Glutamatergic neuron (in vitro differentiated cells): ENCODE results near the gene WDR33. TPM values are rescaled to one million over a fixed set of nuclear protein-coding genes. Genes with fewer than 3 reads are reported as not detected.
A peak's percentile ranks its signal among the peaks of the same experiment; 100 is the strongest.

Experiments used
- DNase-seq: peaks from one replicate; pipeline ENCODE4 v3.0.0; 2022
- H3K27ac Mint-ChIP-seq: one replicate; pipeline ENCODE4 v1.8.0; 2020; ENCODE audit warnings: mild to moderate bottlenecking, mixed read lengths, inconsistent platforms; ENCODE audit not compliant: unreplicated experiment
- H3K27me3 Mint-ChIP-seq: one replicate; pipeline ENCODE4 v1.8.0; 2020; ENCODE audit warnings: mild to moderate bottlenecking, moderate library complexity, mixed read lengths, inconsistent platforms; ENCODE audit not compliant: unreplicated experiment
- H3K36me3 Mint-ChIP-seq: one replicate; pipeline ENCODE4 v1.8.0; 2020; ENCODE audit warnings: mild to moderate bottlenecking, mixed read lengths, inconsistent platforms; ENCODE audit not compliant: unreplicated experiment
- H3K4me1 Mint-ChIP-seq: one replicate; pipeline ENCODE4 v1.8.0; 2020; ENCODE audit warnings: mild to moderate bottlenecking, low read depth, mixed read lengths, inconsistent platforms; ENCODE audit not compliant: unreplicated experiment
- H3K4me3 Mint-ChIP-seq: one replicate; pipeline ENCODE4 v1.8.0; 2020; ENCODE audit warnings: mild to moderate bottlenecking, mixed read lengths, inconsistent platforms; ENCODE audit not compliant: unreplicated experiment
- H3K9me3 Mint-ChIP-seq: one replicate; pipeline ENCODE4 v1.8.0; 2020; ENCODE audit warnings: mild to moderate bottlenecking, moderate library complexity, mixed read lengths, inconsistent platforms; ENCODE audit not compliant: unreplicated experiment
- CTCF ChIP-seq: fragments of 200-600 bp; sonication (generic); IDR thresholded peaks from one replicate; pipeline ENCODE4 v1.5.0; 2021; ENCODE audit not compliant: partially characterized antibody, unreplicated experiment
- total RNA-seq: library from RNA; stranded (reverse); fragmentation: NEBNext Ultra II Directional; extraction: Animal tissue kit (Norgen Biotek cat#: 25700); gene quantifications from one replicate; pipeline ENCODE4 v1.2.1, GENCODE V29; 2021; ENCODE audit not compliant: unreplicated experiment

The WDR33 gene
- total RNA-seq, 1 donor from 2014 or later = 54.5 TPM

DNA sequence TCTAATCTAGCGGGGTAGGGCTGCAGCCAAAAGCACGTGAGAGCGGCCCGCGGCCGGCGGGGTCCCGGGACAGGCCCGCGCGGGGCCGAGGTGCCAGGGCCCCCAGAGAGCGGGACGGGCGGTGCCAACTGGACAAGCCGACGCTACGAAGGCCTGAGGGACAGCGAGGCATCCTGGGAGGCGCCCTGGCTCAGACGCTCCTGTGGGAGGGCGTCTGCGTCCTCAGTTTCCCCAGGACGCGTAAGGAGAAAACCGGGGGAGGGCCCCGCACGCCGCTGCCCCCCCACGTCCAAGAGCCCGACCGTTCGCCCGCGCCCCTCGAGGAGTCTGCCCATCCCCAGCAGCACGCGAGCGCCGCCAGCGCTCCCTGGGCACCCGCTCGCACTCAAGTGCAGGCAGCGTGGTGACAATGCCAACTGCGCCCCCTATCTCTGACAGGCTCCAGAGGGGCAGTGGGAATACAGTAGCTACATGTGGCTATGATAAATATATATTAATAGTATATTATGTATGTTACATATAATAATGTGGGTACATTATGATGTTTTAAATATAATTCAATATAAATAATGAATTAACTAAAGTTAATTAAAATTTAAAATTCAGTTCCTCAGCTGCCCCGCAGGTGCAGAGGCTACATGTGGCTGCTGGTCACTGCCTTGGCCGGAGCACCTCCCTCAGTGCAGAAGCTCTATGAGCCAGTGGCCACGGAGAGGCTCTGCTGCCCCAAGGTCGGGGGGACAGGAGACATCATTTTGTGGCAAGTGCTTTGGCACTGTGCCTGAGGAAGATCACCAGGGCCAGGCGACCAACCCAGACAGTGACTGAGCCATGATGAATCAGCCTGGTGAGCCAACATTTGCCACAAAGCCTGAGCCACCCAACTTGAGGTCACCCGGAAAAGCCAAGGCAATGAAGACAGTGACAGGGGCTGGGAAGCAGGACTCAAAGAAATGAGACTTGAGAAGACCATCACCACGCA is 115.2 kb downstream of the WDR33 start:
- peaks cover 15% of the 10 kb centered on the region for H3K9me3 Mint-ChIP-seq
- H3K4me3 Mint-ChIP-seq = no peak overlapping the region
- peak; percentile 54 for DNase-seq
- H3K27ac Mint-ChIP-seq = no peak overlapping the region
- peaks cover 8% of the 10 kb centered on the region for H3K36me3 Mint-ChIP-seq
- H3K27me3 Mint-ChIP-seq = peaks cover 6% of the 10 kb centered on the region
- no peak for TF ChIP-seq CTCF
- H3K4me1 Mint-ChIP-seq = peaks cover 7% of the 10 kb centered on the region

DNA sequence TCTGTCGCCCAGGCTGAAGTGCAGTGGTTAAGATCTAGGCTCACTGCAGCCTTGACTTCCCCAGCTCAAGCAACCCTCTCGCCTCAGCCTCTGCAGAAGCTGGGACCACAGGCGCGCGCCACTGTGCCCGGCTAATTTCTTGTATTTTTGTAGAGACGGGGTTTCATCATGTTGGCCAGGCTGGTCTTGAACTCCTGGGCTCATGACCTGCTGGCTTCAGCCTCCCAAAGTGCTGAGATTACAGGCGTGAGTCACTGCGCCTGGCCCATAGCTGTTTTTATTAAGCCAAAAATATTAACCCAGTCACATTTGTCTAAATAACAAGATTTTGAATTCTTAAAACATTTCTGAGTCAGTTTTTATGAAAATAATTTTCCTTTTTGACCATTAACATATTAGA is 116.0 kb downstream of the WDR33 start:
- Mint-ChIP-seq H3K27me3 (peaks cover 2% of the 10 kb centered on the region), H3K9me3 (peaks cover 9% of the 10 kb centered on the region), H3K4me1 (no peaks in the 10 kb centered on the region), H3K36me3 (peaks cover 11% of the 10 kb centered on the region), H3K4me3 (no peak overlapping the region), H3K27ac (no peak overlapping the region)
- TF ChIP-seq CTCF = no peak
- DNase-seq = no peak

DNA sequence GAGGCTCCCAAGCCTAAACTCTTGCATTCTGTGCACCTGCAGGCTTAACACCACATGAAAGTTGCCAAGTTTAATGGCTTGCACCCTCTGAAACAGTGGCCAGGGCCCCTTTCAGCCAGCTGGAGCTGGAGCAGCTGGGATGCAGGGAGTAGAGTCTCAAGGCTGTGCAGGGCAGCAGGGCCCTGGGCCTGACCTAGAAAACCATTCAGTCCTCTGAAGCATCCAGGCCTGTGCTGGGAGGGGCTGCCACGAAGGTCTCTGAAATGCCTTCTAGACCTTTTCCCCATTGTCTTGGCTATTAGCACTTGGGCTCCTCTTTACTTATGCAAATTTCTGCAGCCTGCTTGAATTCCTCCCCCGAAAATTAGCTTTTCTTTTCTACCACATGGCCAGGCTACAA is 120.3 kb downstream of the WDR33 start:
- TF ChIP-seq CTCF = no peak
- Mint-ChIP-seq H3K9me3 (peaks cover 12% of the 10 kb centered on the region), H3K27ac (no peak overlapping the region), H3K4me3 (no peak overlapping the region), H3K36me3 (peaks cover 17% of the 10 kb centered on the region), H3K4me1 (no peaks in the 10 kb centered on the region), H3K27me3 (no peaks in the 10 kb centered on the region)
- DNase-seq = no peak

DNA sequence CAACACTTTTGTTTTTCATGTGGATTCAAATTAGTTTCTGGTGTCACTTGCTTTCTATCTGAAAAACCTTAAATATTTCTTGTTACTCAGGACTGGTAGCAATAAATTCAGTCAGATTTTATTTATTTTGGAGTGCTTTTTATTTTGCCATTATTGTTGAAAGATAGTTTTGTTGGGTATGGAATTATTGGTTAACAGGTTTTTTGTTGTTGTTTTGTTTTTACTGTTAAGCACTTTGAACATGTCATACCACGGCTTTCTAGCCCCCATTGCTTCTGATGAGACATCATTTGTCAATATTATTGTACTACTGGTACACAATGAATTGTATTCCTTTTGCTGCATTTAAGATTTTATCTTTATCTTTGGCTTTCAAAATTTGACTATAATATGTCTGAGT is 122.6 kb downstream of the WDR33 start:
- Mint-ChIP-seq H3K4me1 (peaks cover 3% of the 10 kb centered on the region), H3K27me3 (peaks cover 6% of the 10 kb centered on the region), H3K36me3 (peaks cover 17% of the 10 kb centered on the region), H3K4me3 (no peak overlapping the region), H3K27ac (no peak overlapping the region), H3K9me3 (peaks cover 12% of the 10 kb centered on the region)
- no peak for DNase-seq
- no peak for TF ChIP-seq CTCF

DNA sequence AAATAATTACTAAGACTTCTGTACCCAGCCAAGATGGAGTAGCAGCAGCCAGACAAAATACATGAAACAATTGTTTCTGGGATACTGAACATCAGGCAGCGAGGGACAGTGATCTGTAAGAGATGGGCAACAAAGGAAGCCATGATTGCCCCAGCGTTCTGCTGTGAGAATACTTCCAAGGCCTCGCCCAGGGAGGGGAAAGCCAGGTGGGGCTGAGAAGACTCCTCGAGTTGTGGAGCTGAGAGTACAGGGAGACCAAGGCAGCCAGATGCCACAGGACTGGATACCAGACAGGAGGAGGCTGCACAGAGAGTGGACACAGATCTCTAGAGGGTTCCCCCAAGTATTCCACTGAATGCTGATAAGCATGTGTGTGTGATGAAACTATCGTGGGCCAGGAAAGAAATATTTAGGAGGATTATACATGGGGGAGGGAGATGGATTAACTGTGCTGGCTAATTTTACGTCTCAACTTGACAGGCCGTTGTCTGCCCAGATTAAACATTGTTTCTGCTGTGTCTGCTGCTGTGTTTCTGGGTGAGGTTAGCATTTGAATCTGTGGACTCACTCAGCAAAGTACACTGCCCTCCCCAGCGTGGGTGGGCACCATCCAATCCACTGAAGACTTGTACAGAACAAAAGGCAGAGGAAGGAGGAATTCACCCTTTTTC is 125.4 kb downstream of the WDR33 start:
- Mint-ChIP-seq H3K4me1 (peaks cover 3% of the 10 kb centered on the region), H3K36me3 (peaks cover 8% of the 10 kb centered on the region), H3K27me3 (peaks cover 6% of the 10 kb centered on the region), H3K27ac (no peak overlapping the region), H3K9me3 (peaks cover 7% of the 10 kb centered on the region), H3K4me3 (no peak overlapping the region)
- no peak for TF ChIP-seq CTCF
- DNase-seq = no peak
